GM18519 (cell line): ENCODE data around the gene PRPF8.

ENCODE experiments used
- ATAC-seq: cut with Tn5 transposase; IDR thresholded peaks from one replicate; pipeline ENCODE4 v1.9.1; 2021; ENCODE audit warnings: mild to moderate bottlenecking, moderate library complexity; ENCODE audit not compliant: unreplicated experiment, low FRiP score

PRPF8 gene

GRCh38 chr17:1628856-1629503 is 55.7 kb downstream of the PRPF8 start:
- ATAC-seq: no peak

DNA sequence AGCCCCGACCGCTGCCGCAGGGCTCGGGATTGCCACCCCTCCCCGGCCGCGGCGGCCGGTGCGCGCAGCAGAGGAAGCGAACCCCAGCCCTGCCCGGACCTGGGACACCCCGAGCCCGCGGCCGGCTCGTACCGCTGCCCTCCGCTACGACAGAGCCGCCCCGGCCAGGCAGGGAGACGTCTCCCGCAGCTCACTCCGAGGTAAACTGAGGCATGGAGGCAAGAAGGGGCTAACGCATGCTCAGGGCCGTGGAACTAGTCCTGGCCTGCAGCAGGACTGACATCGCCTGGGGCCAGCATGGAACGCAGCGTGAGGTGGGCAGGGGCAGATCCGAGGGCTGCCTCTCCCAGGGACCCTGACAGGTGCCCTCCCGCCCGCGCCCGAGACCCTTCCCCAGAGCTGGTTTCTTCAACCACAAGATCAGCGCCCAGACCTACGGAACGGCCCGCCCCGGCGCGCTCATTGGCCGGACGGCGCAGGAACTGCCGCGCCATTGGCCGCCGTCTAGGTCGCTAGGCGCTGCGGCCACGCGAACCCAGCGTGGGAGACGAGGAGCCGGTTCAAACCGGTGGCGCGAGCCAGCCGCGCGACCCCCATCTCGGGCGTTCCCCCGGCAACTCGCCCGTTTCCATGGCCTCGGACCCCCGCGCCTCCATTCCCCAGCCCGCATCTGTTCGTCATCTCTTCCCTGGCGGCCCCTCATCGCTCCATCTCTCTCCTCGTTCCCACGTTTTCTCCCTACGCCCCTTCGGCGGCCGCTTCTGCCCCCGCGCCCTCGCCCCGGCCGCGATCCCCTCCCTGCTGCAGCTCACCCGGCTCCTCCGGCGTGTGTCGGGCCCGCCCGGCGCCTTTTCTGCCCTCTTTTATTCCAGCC is 56.4 kb downstream of the PRPF8 start, which contains the start of gene SLC43A2:
Gene SLC43A2, minus strand, starts transcription at position 853 of the 874 bp plus-strand sequence. CDS start 960 bp downstream, outside the sequence.
- ATAC-seq: peak; percentile 36

- no peak for ATAC-seq
Measured at GRCh38 chr17:1627182-1627981, 57.3 kb downstream of the PRPF8 start.

DNA sequence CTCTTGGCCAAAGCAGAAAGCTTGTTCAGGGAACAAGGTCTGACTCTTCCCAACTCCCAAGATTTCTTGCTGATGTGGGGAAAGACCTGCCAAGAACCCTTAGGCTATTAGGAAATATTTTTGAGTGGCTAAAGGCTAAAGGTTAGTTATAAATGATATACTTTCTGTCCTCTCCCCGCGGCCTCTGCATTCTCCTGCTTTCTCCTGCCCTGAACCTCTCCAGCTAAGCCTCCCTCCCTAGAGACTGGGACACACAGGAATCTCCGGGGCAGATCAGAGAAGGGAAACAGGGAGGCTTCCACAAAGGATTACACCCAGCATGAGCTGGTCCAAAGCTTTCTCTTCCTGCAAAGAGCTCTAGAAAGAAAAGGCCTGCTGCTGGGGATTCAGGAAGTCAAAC is 58.3 kb downstream of the PRPF8 start:
- no peak for ATAC-seq

- ATAC-seq: no peak
Measured at GRCh38 chr17:1625581-1625980, 59.1 kb downstream of the PRPF8 start.

GRCh38 chr17:1625053-1625452 is 59.6 kb downstream of the PRPF8 start:
- ATAC-seq: no peak

- no peak for ATAC-seq
Measured at GRCh38 chr17:1624650-1625049, 60.0 kb downstream of the PRPF8 start.

- ATAC-seq: no peak
Measured at GRCh38 chr17:1623057-1623630, 61.5 kb downstream of the PRPF8 start.

GRCh38 chr17:1621273-1621954 is 63.3 kb downstream of the PRPF8 start:
- no peak for ATAC-seq

GRCh38 chr17:1620486-1620885 is 64.2 kb downstream of the PRPF8 start:
- no peak for ATAC-seq

- ATAC-seq: no peak
Measured at GRCh38 chr17:1617620-1618174, 67.0 kb downstream of the PRPF8 start.

GRCh38 chr17:1616101-1616500 is 68.6 kb downstream of the PRPF8 start:
- no peak for ATAC-seq

GRCh38 chr17:1612400-1612799 is 72.3 kb downstream of the PRPF8 start:
- no peak for ATAC-seq

DNA sequence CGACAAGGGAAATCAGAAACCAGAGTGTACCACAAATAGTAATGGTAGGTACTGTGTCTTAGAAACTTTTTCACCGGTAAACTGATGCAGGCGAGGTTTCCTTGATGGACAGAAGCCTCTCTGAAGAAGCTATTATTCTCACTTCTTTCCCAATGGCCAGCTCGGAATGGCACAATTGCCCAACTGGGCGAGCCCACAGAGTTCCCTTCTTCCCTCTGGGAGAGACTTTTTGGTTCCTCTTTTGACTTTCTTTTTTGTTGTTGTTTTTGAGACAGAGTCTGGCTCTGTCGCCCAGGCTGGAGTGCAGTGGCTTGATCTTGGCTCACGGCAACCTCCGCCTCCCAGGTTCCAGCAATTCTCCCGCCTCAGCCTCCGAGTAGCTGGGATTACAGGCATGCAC is 73.0 kb downstream of the PRPF8 start:
- ATAC-seq: no peak

- no peak for ATAC-seq
Measured at GRCh38 chr17:1608676-1609075, 76.0 kb downstream of the PRPF8 start.

DNA sequence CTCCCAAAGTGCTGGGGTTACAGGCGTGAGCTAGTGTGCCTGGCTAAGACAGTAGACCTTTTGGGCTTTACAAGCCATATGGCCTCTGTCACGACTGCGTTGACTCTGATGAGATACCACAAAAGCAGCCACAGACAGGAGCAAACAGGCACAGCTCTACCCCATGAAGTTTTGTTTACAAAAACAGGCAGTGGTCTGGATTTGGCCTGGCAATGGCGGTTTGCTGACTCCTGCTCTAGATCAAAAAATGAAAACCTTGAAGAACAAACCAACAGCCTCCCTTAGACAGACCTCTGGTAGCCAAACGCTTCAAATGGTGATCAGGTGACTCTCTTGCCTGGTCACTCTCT is 76.7 kb downstream of the PRPF8 start:
- ATAC-seq: no peak

DNA sequence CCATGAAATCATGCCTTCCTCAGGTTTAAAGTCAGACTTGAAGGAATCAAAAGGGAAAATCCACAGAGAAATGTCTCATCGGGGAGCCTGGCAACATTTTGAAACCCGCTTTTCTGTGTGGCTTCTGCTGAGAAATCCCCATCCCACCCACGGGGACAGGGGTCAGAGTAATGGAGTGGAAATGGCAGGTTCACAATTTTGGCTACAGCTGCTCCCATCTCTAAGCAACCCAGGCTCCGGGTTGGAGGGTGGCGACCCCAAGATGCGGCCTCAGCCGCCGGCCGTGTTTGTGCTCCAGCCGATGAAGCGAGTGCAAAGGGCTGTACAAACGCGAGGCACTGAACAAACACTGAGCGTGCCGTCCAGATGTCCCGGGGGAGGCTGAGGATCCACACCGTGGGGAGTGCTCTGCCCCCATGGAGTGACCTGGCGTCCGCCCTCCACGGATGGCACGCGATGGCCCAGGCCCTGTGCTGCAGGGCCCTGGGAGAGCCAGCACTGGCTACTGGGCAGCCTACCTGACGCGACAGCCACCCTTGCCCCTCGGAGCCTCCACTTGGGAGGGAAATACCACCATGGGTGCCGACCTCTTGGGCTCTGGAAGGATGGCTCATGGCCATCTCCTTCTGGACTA is 78.2 kb downstream of the PRPF8 start:
- ATAC-seq: no peak

- no peak for ATAC-seq
Measured at GRCh38 chr17:1605681-1606351, 78.9 kb downstream of the PRPF8 start.
